IMR-90 (cell line): ENCODE results near the gene CHCHD4. TPM values are rescaled to one million over a fixed set of nuclear protein-coding genes. Genes with fewer than 3 reads are reported as not detected.
"Not testable (repeated sequence)": the region's sequence is repeated elsewhere in the genome, so short reads cannot be mapped to it uniquely, and the experiment has no call there.

Source experiments
- ATAC-seq: fragments of 200-7000 bp; cut with Tn5 transposase; 2 replicates; pipeline ENCODE4 v1.9.1; 2020; ENCODE audit warnings: low read depth, mild to moderate bottlenecking, moderate library complexity
- BruUV-seq: library from RNA; stranded (reverse); fragments of 400-500 nt; replicated peaks from 2 replicates; lab custom pipeline; 2021; lab: Mats Ljungman, UMichigan
- CTCF ChIA-PET: fragments of 300-600 bp; formaldehyde crosslinking; extraction: SDS; loops from one replicate; lab custom pipeline; 2021; ENCODE audit warnings: antibody characterized with exemption; lab: Yijun Ruan, JAX
- POLR2A ChIA-PET: fragments of 300-600 bp; sonication (Branson Sonifier 250); formaldehyde crosslinking; loops from one replicate; lab custom pipeline; 2022; ENCODE audit warnings: antibody characterized with exemption; ENCODE audit not compliant: unreplicated experiment; lab: Charles Lee
- DNase-seq: peaks from one replicate; pipeline ENCODE4 v3.0.0; 2013
- H2AFZ ChIP-seq: replicated peaks from 2 replicates; pipeline ENCODE3; 2013; ENCODE audit warnings: low read length, mild to moderate bottlenecking; ENCODE audit not compliant: poor library complexity
- H2AK5ac ChIP-seq: 2 replicates; pipeline ENCODE4 v1.6.1; 2013; ENCODE audit warnings: low read depth, low read length, inconsistent platforms
- H2AK9ac ChIP-seq: replicated peaks from 2 replicates; pipeline ENCODE3; 2013; ENCODE audit warnings: mild to moderate bottlenecking, low read depth, low read length, moderate library complexity; ENCODE audit not compliant: poor library complexity
- H2BK120ac ChIP-seq: 2 replicates; pipeline ENCODE4 v1.6.1; 2013; ENCODE audit warnings: low read depth, low read length, inconsistent platforms
- H2BK15ac ChIP-seq: 3 replicates; pipeline ENCODE4 v1.6.1; 2013; ENCODE audit warnings: low read depth, low read length, inconsistent platforms
- H2BK20ac ChIP-seq: 2 replicates; pipeline ENCODE4 v1.6.1; 2013; ENCODE audit warnings: low read depth, mild to moderate bottlenecking, inconsistent platforms, low read length, moderate library complexity
- H2BK5ac ChIP-seq: 2 replicates; pipeline ENCODE4 v1.6.1; 2013; ENCODE audit warnings: mild to moderate bottlenecking, low read depth, low read length, inconsistent platforms; ENCODE audit not compliant: poor library complexity, severe bottlenecking
- H3K14ac ChIP-seq: replicated peaks from 2 replicates; pipeline ENCODE4 v1.6.1; 2013; ENCODE audit warnings: low read depth, low read length, inconsistent platforms
- H3K18ac ChIP-seq: 2 replicates; pipeline ENCODE4 v1.6.1; 2013; ENCODE audit warnings: low read depth, low read length, control low read depth
- H3K23ac ChIP-seq: 2 replicates; pipeline ENCODE4 v1.6.1; 2013; ENCODE audit warnings: low read depth, low read length, inconsistent platforms
- H3K27ac ChIP-seq: 2 replicates; pipeline ENCODE4 v1.5.1; 2013; ENCODE audit warnings: mild to moderate bottlenecking, control low read depth, low read length; ENCODE audit not compliant: insufficient read depth
- H3K27me3 ChIP-seq: 2 replicates; pipeline ENCODE4 v1.6.1; 2013; ENCODE audit warnings: low read length; ENCODE audit not compliant: control insufficient read depth, insufficient read depth
- H3K36me3 ChIP-seq: 2 replicates; pipeline ENCODE4 v1.6.1; 2013; ENCODE audit warnings: low read length, mixed read lengths; ENCODE audit not compliant: control insufficient read depth, insufficient read depth
- H3K4ac ChIP-seq: 2 replicates; pipeline ENCODE4 v1.6.1; 2013; ENCODE audit warnings: low read depth, low read length, inconsistent platforms
- H3K4me1 ChIP-seq: 2 replicates; pipeline ENCODE4 v1.6.1; 2013; ENCODE audit warnings: low read length, mixed read lengths; ENCODE audit not compliant: control insufficient read depth, insufficient read depth
- H3K4me2 ChIP-seq: 2 replicates; pipeline ENCODE4 v1.6.1; 2013; ENCODE audit warnings: low read depth, mild to moderate bottlenecking, control low read depth, low read length, moderate library complexity
- H3K4me3 ChIP-seq: 2 replicates; pipeline ENCODE4 v1.5.1; 2013; ENCODE audit warnings: low read depth, mild to moderate bottlenecking, control low read depth, low read length, moderate library complexity; ENCODE audit not compliant: insufficient read depth
- H3K56ac ChIP-seq: 2 replicates; pipeline ENCODE4 v1.6.1; 2013; ENCODE audit warnings: low read length, inconsistent platforms; ENCODE audit not compliant: insufficient read depth; ENCODE audit errors: extremely low read depth
- H3K79me1 ChIP-seq, 2 experiments: 2 replicates each; pipeline ENCODE4 v1.6.1; 2013; ENCODE audit warnings: low read length in 2 of 2, inconsistent platforms in 1 of 2, low read depth in 1 of 2
- H3K9ac ChIP-seq: 2 replicates; pipeline ENCODE4 v1.6.1; 2013; ENCODE audit warnings: low read depth, low read length, control low read depth
- H3K9me1 ChIP-seq: 2 replicates; pipeline ENCODE4 v1.6.1; 2013; ENCODE audit warnings: low read length, inconsistent platforms; ENCODE audit not compliant: insufficient read depth
- H3K9me3 ChIP-seq: 2 replicates; pipeline ENCODE4 v1.6.1; 2013; ENCODE audit warnings: low read length; ENCODE audit not compliant: control insufficient read depth, insufficient read depth
- H4K20me1 ChIP-seq: 2 replicates; pipeline ENCODE4 v1.6.1; 2013; ENCODE audit warnings: low read length, inconsistent platforms; ENCODE audit not compliant: insufficient read depth
- H4K5ac ChIP-seq: 2 replicates; pipeline ENCODE4 v1.6.1; 2013; ENCODE audit warnings: mild to moderate bottlenecking, low read depth, low read length, control low read depth
- H4K8ac ChIP-seq, 2 experiments: 2 replicates each; pipeline ENCODE4 v1.6.1; 2013; ENCODE audit warnings: low read depth in 2 of 2, low read length in 2 of 2, control low read depth in 1 of 2, inconsistent platforms in 1 of 2
- H4K91ac ChIP-seq: 2 replicates; pipeline ENCODE4 v1.6.1; 2013; ENCODE audit warnings: low read depth, low read length, inconsistent platforms; ENCODE audit not compliant: insufficient read depth
- CHD1 ChIP-seq: IDR thresholded peaks from 2 replicates; pipeline ENCODE4 v1.6.1; 2012; ENCODE audit warnings: low read depth, low read length, improper control_type of control experiment
- FOS ChIP-seq: fragments of 150-350 bp; IDR thresholded peaks from 2 replicates; pipeline ENCODE4 v1.6.1; 2016; ENCODE audit warnings: low read depth, low read length
- NFE2L2 ChIP-seq: fragments of 150-350 bp; IDR thresholded peaks from 2 replicates; pipeline ENCODE4 v1.6.1; 2016; ENCODE audit warnings: low read depth, mild to moderate bottlenecking, low read length
- POLR2A ChIP-seq: IDR thresholded peaks from 2 replicates; pipeline ENCODE4 v1.6.1; 2012; ENCODE audit warnings: mild to moderate bottlenecking, low read depth, low read length
- RAD21 ChIP-seq: IDR thresholded peaks from 2 replicates; pipeline ENCODE4 v1.6.1; 2012; ENCODE audit warnings: low read length, improper control_type of control experiment
- RCOR1 ChIP-seq: IDR thresholded peaks from 2 replicates; pipeline ENCODE4 v1.6.1; 2012; ENCODE audit warnings: mild to moderate bottlenecking, low read length, improper control_type of control experiment; ENCODE audit not compliant: insufficient replicate concordance
- WGBS, 2 experiments: methylation state at CpG; one replicate each; pipeline versions ENCODE4 v1.1.5 to v1.1.7; 2013; ENCODE audit warnings: missing lambda C conversion rate in 2 of 2; ENCODE audit not compliant: insufficient read length in 1 of 2; ENCODE audit errors: extremely low coverage in 2 of 2; 5-methylcytosine and 5-hydroxymethylcytosine counted together
- dilution Hi-C: fragments of 300-500 bp; cut with HindIII; formaldehyde crosslinking; loops from one replicate; pipeline ENCODE4 v1.14.3; 2018; ENCODE audit warnings: low sequenced_read_pairs; ENCODE audit not compliant: unreplicated experiment
- in situ Hi-C: fragments of 300-500 bp; cut with MboI; formaldehyde crosslinking; loops from 3 replicates; pipeline ENCODE4 v1.14.3; 2019; ENCODE audit warnings: low sequenced_read_pairs, inconsistent platforms, mixed read lengths
- intact Hi-C: fragments of 100-400 bp; cut with micrococcal nuclease; formaldehyde crosslinking; loops from 2 replicates; pipeline ENCODE4 v1.10.0; 2022
- polyA plus RNA-seq, 3 experiments: library from polyadenylated mRNA; depleted of rRNA; stranded (reverse); fragments of >200 nt; gene quantifications; 2 replicates each; pipeline ENCODE4 v1.2.3, GENCODE V29; 2012; ENCODE audit warnings: low replicate concordance in 1 of 3
- total RNA-seq: library from RNA; depleted of rRNA; stranded (reverse); fragments of >200 nt; gene quantifications from 2 replicates; pipeline ENCODE4 v1.2.3, GENCODE V29; 2012

Gene CHCHD4
- total and polyA plus RNA-seq, 2 of the 4 experiments (the other 2 are of a cell fraction) = 9.0 to 9.8 TPM

DNA sequence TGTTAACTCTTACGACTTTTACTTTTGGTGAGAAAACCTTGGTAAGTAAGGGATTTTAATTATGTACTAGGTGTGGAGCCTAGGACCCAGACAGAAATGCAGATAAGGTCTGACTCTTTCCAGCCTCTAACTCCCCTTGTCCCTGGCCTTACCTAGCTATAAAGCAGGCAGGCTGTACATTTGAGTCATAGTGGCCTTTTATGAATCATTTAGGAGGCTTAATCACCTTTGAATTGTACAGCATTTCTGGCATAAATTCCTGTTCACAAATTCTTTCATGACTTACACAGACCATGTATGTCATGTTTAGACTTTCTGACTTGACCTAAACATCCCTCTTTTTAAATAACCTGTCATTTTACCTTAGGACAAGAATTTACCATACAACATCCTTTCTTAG, 47.4 kb downstream of the CHCHD4 start:
- no CpG with 5 or more reads among the region's 1 CpG for WGBS, 2 experiments
- no peak for DNase-seq
- BruUV-seq = no TSS peak

DNA sequence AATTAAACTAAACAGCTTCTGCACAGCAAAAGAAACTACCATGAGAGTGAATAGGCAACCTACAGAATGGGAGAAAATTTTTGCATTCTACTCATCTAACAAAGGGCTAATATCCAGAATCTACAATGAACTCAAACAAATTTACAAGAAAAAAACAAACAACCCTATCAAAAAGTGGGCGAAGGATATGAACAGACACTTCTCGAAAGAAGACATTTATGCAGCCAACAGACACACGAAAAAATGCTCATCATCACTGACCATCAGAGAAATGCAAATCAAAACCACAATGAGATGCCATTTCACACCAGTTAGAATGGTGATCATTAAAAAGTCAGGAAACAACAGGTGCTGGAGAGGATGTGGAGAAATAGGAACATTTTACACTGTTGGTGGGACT, 49.4 kb downstream of the CHCHD4 start:
- CTCF ChIA-PET, H2AK5ac ChIP-seq, H3K9me3 ChIP-seq, ATAC-seq, DNase-seq, H4K20me1 ChIP-seq, H2BK20ac ChIP-seq, H2AFZ ChIP-seq, H3K14ac ChIP-seq, H3K9ac ChIP-seq, H3K18ac ChIP-seq, H4K8ac ChIP-seq, POLR2A ChIA-PET, BruUV-seq, H2BK120ac ChIP-seq, H3K27me3 ChIP-seq, dilution Hi-C loops, H3K4me3 ChIP-seq, H3K4me1 ChIP-seq, H3K56ac ChIP-seq, H3K36me3 ChIP-seq, H4K5ac ChIP-seq, H3K9me1 ChIP-seq, intact Hi-C loops, H3K4ac ChIP-seq, in situ Hi-C loops, H2AK9ac ChIP-seq, H3K4me2 ChIP-seq, H3K79me1 ChIP-seq, H2BK15ac ChIP-seq, H3K23ac ChIP-seq, H3K27ac ChIP-seq, H2BK5ac ChIP-seq, H4K91ac ChIP-seq: not testable (repeated sequence)
- no CpG with 5 or more reads among the region's 3 CpGs for WGBS, 2 experiments

More for the DNA sequence above, 47.4 kb downstream of the CHCHD4 start:
- TF ChIP-seq FOS (no peak), RAD21 (no peak), RCOR1 (no peak), NFE2L2 (no peak), CHD1 (no peak), POLR2A (no peak)
- Histone ChIP-seq H3K27ac (no peak overlapping the region), H4K91ac (no peak overlapping the region), H3K23ac (no peak overlapping the region), H3K9me3 (no peaks in the 10 kb centered on the region), H2AK5ac (no peak overlapping the region), H2AFZ (no peak overlapping the region), H3K14ac (no peak overlapping the region), H3K79me1 (no peaks in the 10 kb centered on the region), H2BK20ac (no peak overlapping the region), H4K8ac (no peak overlapping the region), H4K20me1 (no peaks in the 10 kb centered on the region), H3K4me1 (no peaks in the 10 kb centered on the region), H3K36me3 (no peaks in the 10 kb centered on the region), H2BK120ac (no peak overlapping the region), H3K18ac (no peak overlapping the region), H4K5ac (no peak overlapping the region), H3K4me2 (no peak overlapping the region), H2AK9ac (no peak overlapping the region), H3K4me3 (no peak overlapping the region), H3K9me1 (no peaks in the 10 kb centered on the region), H3K27me3 (peaks cover under 1% of the 10 kb centered on the region; the same call in 1 of the 2 replicates), H3K56ac (no peak overlapping the region), H2BK15ac (no peak overlapping the region), H2BK5ac (no peak overlapping the region), H3K4ac (no peak overlapping the region), H3K9ac (no peak overlapping the region)
- CTCF ChIA-PET = no interaction called here
- POLR2A ChIA-PET = no interaction called here
- intact Hi-C loops = no loop called here
- dilution Hi-C loops = no loop called here
- in situ Hi-C loops = no loop called here
- ATAC-seq = no peak
